SW480 (cell line): ENCODE results near the gene PRELID2.
"Not testable (repeated sequence)": the region's sequence is repeated elsewhere in the genome, so short reads cannot be mapped to it uniquely, and the experiment has no call there.

Source experiments
- DNase-seq: peaks from one replicate; pipeline ENCODE4 v3.0.0-alpha.2; 2016; ENCODE audit warnings: low spot score

The PRELID2 gene

GRCh38 chr5:145834917-145835847, at the start of gene PRELID2:
TSS of gene PRELID2 (minus strand) at chr5:145835342. CDS start at chr5:145835251, 91 bp downstream.
- DNase-seq, result peak; percentile 97

GRCh38 chr5:145874765-145875164, 39.6 kb upstream of the PRELID2 start:
- DNase-seq, result no peak

- DNase-seq, result no peak
These were observed 37.8 kb upstream of the PRELID2 start, which contains the start of gene GRXCR2 for GRCh38 chr5:145872914-145873313. TSS of gene GRXCR2 (minus strand) at chr5:145873014. CDS start at chr5:145872968, 46 bp downstream.

- no peak for DNase-seq
These were observed 37.3 kb upstream of the PRELID2 start for GRCh38 chr5:145872486-145872885.

- DNase-seq, result no peak
These were observed 34.6 kb upstream of the PRELID2 start for GRCh38 chr5:145869753-145870152.

- DNase-seq, result no peak
These were observed 32.7 kb upstream of the PRELID2 start for GRCh38 chr5:145867806-145868205.

- DNase-seq, result not testable (repeated sequence)
These were observed 29.3 kb upstream of the PRELID2 start for GRCh38 chr5:145864432-145864831.

- DNase-seq, result no peak
These were observed 27.9 kb upstream of the PRELID2 start for GRCh38 chr5:145863003-145863402.

GRCh38 chr5:145859897-145860296, 24.8 kb upstream of the PRELID2 start:
- no peak for DNase-seq

- DNase-seq, result no peak
These were observed 24.3 kb upstream of the PRELID2 start for GRCh38 chr5:145859453-145859852.

GRCh38 chr5:145858959-145859358, 23.8 kb upstream of the PRELID2 start:
- no peak for DNase-seq

- peak; percentile 53 for DNase-seq
These were observed 21.2 kb upstream of the PRELID2 start for GRCh38 chr5:145856285-145856818.

- DNase-seq, result peak; percentile 96
These were observed 20.7 kb upstream of the PRELID2 start for GRCh38 chr5:145855763-145856267.

- DNase-seq, result peak; percentile 82
These were observed 19.6 kb upstream of the PRELID2 start for GRCh38 chr5:145854651-145855258.

- no peak for DNase-seq
These were observed 18.7 kb upstream of the PRELID2 start for GRCh38 chr5:145853781-145854376.

- DNase-seq, result no peak
These were observed 17.8 kb upstream of the PRELID2 start for GRCh38 chr5:145852990-145853389.

- peak; percentile 30 for DNase-seq
These were observed 13.7 kb upstream of the PRELID2 start for GRCh38 chr5:145848854-145849253.

GRCh38 chr5:145847499-145848497, 12.7 kb upstream of the PRELID2 start:
- peak; percentile 39 for DNase-seq

GRCh38 chr5:145846081-145846480, 10.9 kb upstream of the PRELID2 start:
- DNase-seq, result no peak

GRCh38 chr5:145841299-145841698, 6.2 kb upstream of the PRELID2 start:
- DNase-seq, result no peak
